ENCODE measurements around the gene CD86.

- TF ChIP-seq CTCF (IDR thresholded peaks at IDR 0.05; ENCODE audit: low read depth, low read length, poor library complexity, severe bottlenecking) (no peak), EZH2phosphoT487 (IDR thresholded peaks at IDR 0.05; ENCODE audit: borderline replicate concordance, low read length) (no peak)
Observed at GRCh38 chr3:122132949-122133540, 77.9 kb downstream of the CD86 start.

Data from DOHH2 (cell line).